ENCODE data around the gene SYCE3.
"Not testable (repeated sequence)": the region's sequence is repeated elsewhere in the genome, so short reads cannot be mapped to it uniquely, and the experiment has no call there.

SYCE3 gene

GRCh38 chr22:50547263-50547985 lies 15.3 kb downstream of the SYCE3 start:
- DNase-seq: no peak

- DNase-seq: no peak
Measured at GRCh38 chr22:50546326-50547262, 16.1 kb downstream of the SYCE3 start.

GRCh38 chr22:50545522-50546325 lies 17.0 kb downstream of the SYCE3 start, which contains the start of gene KLHDC7B:
Gene KLHDC7B (plus strand): TSS chr22:50545899. CDS start chr22:50546244, 345 bp downstream.
- no peak for DNase-seq

GRCh38 chr22:50544746-50545253 lies 17.9 kb downstream of the SYCE3 start:
- no peak for DNase-seq

- DNase-seq: no peak
Measured at GRCh38 chr22:50544078-50544745, 18.5 kb downstream of the SYCE3 start.

DNA sequence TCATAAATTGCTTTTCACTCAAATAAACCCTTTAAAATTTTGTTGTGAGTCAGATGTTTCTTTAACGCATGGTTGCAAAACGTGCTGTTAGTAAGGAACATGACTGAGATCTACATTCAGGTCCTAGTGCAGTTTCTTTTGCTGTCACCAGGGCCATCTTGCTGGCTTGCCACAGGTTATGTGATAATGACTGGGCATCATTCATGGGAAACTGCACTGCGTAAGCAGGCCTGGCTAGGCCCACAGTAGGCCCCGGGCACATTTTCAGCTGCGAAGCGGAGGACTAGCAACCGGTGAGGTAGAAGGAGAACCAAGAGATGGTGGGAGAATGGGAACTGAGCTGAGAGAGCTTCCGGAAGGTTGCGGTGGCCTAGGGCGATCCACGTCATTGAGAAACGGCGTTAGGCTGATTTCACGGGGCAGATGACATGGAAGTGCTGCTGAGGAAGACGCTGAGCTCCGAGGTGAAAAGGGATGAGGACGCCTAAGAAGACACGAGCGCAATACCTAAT lies 20.2 kb downstream of the SYCE3 start:
- DNase-seq: no peak

- DNase-seq: not testable (repeated sequence)
Measured at GRCh38 chr22:50541667-50542026, 21.1 kb downstream of the SYCE3 start.

GRCh38 chr22:50540381-50540780 lies 22.3 kb downstream of the SYCE3 start:
- no peak for DNase-seq

DNA sequence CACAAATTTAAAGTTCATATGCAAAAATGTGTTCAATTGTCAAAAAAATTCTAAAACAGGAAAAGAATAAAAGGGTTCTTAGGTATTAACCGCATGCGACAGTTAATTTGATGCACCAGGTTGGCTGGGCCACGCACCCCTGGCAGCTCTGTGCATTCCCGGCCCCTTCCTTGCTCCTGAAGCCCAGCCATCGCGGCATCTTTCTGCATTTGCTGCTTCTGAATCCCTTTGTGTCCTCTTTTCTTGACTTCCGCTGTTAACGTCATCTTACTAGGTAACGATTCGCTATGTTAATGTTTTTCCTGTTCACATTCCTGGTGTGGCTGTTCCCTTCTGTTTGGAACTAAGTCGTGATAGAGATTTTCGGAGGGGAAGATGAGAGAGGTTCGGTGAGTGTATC lies 25.0 kb downstream of the SYCE3 start:
- no peak for DNase-seq

- no peak for DNase-seq
Measured at GRCh38 chr22:50536226-50536625, 26.5 kb downstream of the SYCE3 start.

- DNase-seq: no peak
Measured at GRCh38 chr22:50535113-50535512, 27.6 kb downstream of the SYCE3 start.

DNA sequence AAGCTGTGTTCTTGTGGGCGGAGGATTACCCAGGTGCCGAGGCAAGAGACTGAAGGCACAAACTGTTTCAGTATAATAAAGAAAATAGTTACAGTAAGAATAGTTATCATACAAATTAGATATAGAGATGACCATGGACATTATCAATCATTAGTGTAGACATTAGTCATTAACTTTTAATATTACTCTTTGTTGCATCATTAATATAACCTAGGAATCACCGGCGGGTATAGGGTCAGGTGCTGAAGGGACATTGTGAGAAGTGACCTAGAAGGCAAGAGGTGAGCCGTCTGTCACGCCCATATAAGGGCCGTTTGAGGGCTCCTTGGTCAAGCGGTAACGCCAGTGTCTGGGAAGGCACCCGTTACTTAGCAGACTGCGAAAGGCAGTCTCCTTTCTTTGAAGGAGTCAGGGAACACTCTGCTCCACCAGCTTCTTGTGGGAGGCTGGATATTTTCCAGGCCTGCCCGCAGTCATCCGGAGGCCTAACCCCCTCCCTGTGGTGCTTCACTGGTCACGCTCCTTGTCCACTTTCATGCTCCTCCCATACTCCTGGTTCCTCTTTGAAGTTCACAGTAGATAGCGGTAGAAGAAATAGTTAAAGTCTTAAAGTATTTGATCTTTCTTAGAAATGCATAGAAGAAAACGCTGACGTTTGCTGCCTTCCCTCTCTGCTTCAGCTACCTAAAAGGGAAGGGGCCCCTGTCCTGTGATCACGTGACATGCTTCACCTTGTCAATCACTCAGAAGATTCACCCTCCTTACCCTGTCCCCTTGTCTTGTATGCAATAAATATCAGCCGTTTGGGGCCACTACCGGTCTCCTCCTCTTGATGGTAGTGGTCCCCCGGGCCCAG lies 28.6 kb downstream of the SYCE3 start:
- not testable (repeated sequence) for DNase-seq

- no peak for DNase-seq
Measured at GRCh38 chr22:50532824-50533796, 29.6 kb downstream of the SYCE3 start.

GRCh38 chr22:50531962-50532674 lies 30.6 kb downstream of the SYCE3 start:
- no peak for DNase-seq

GRCh38 chr22:50531546-50531961 lies 31.2 kb downstream of the SYCE3 start:
- no peak for DNase-seq

DNA sequence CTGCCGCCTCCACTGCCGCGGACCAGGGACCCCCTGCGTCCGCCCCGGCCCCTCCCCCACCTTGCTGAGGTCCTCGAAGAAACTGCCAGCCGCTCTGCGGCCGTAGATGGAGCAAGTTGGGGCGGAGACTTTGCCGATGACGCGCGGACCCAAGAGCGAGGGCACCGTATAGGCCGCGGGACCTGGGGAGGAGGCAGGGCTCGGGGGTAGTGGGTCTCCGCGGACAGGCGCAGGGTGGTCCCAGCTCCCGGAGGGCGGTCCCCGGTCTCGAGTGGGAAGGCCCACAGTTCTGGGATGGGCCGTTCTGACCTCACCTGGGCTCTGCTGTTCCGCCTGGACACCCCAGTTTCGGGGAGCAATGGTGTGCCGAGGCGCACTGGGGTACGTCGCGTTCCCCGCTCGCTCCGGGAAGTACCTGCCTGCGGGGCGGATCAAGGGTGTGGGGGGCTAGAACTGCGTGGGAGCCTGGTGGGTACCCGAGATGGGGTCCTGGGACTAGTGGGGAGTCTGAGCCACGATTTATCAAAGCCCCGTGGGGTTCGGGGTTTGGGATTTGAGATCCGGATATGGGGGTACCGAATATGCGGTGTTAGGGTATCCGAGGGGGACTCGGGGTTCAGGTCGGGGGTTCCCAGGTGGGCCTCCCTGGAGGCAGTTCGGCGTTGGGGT lies 31.7 kb downstream of the SYCE3 start:
- no peak for DNase-seq

GRCh38 chr22:50530580-50530876 lies 32.2 kb downstream of the SYCE3 start:
- no peak for DNase-seq

DNA sequence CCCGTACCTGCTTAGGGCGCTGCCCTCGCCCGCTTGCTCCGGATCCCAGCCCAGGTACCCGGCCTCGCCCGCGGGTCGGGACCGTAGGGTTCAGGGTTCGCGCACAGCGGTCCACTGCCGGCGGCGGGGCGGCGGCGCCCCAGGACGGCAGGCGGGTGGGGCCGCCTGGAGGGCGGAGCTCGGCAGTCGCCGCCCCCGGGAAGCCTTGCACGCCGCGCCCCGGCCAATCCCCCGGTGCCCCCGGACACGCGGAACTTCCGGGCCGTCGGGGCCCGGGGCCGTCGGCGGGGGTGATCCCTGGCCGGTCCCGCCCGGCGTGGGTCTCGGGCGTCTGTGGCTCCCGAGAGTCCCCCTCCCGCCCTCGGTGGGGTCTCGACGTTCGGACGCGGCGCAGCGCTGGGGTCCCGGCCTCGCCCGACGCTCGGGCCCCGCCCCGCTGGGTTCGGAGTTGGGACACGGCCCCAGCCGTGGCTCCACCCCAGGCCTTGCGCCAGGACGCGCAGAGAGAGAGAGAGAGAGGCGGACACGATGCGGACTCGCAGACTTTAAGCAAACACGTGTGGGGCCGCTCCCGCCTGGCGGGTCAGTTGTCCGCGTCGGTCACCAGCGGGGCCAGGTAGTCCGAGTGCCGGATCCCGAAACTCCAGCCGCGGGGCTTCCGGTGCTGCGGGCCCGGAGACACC lies 32.7 kb downstream of the SYCE3 start, which contains the start of gene TYMP:
TSS of gene TYMP (minus strand) at position 116 of the 683 bp plus-strand sequence. CDS start 303 bp downstream, outside the sequence.
- no peak for DNase-seq

Measured in KG1 (cell line).